ENCODE measurements around the gene DMRTC2.

DMRTC2 gene

DNA sequence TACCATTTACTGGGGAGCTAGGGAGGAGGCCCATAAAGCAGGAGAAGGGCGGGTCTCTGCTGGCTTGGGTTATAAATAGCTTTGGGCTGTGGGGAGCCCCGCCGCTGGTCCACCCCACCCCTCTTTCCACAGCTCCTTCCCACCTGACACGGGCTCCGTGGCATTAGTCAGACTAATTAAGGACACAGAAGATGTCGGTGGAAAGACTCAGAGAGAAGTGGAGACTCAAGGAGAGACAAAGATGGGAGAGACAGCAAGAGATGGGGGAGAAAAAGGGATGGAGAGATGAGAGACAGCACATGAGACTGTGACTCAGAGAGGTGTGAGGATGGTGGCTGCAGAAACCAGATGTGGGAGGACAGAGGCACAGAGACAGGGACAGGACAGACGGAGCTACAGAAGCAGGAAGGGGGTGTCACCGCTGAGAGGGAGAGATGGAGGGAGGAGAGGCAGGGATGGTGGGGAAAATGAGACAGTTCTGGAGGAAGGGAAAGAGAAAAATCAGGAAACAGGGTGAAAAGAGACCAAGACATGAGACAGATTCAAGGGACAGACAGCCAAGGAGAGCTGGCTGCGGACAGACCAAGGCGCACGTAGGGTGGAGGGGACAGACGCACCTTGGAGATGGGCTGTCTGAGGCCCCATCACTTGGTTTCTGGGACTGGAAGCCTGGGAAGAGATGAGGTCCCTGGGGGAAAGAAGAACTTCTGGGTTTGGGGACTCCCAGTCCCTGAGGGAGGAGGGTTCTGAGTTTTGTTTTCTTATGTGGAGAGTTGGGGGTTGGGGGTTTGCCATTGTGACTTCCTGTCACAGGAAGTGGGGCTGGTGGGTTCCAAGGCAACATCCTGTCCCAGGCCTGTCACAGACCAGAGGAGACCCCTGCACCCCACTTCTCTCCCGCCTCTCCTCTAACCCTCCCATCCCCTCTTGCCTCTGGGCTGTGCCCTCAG is 42.2 kb downstream of the DMRTC2 start:
- H3K4me3 ChIP-seq (ENCODE audit: control insufficient read depth, low read depth, low read length): no peak overlapping the region
- no peak for DNase-seq (ENCODE audit: low read depth)
- TF ChIP-seq, protein P1, sequence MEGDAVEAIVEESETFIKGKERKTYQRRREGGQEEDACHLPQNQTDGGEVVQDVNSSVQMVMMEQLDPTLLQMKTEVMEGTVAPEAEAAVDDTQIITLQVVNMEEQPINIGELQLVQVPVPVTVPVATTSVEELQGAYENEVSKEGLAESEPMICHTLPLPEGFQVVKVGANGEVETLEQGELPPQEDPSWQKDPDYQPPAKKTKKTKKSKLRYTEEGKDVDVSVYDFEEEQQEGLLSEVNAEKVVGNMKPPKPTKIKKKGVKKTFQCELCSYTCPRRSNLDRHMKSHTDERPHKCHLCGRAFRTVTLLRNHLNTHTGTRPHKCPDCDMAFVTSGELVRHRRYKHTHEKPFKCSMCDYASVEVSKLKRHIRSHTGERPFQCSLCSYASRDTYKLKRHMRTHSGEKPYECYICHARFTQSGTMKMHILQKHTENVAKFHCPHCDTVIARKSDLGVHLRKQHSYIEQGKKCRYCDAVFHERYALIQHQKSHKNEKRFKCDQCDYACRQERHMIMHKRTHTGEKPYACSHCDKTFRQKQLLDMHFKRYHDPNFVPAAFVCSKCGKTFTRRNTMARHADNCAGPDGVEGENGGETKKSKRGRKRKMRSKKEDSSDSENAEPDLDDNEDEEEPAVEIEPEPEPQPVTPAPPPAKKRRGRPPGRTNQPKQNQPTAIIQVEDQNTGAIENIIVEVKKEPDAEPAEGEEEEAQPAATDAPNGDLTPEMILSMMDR (IDR thresholded peaks at IDR 0.05; ENCODE audit: control insufficient read depth, insufficient read depth, low read depth, low read length, missing control alignments): no peak

DNA sequence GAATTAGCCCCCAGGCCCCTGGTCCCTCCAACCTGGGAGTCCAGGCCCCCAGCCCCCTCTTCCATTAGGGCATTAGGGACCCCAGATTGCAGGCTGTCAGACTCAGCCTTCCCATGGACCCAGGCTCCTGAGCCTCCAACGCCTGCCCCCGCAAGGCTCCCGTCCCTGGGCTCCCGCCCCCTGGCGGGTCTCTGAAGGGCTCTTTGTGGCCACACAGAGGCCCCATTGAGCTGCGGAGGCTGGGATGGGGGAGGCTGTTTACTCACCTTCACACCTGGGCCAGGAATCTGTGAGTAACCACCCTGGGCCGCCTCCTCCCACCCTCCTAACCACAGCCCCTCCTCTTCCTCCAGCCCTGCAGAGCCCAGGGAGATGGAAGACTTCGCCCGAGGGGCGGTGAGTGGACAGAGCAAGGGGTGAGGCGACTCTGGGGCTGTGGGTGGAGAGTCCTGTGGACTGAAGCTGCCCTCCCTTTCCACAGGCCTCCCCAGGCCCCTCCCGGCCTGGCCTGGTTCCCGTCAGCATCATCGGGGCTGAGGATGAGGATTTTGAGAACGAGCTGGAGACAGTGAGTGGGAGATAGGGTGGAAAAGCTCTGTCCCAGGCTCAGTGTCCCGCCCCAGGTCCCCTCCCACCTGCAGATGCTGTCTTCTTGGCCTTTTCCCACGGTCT is 43.0 kb downstream of the DMRTC2 start:
- TF ChIP-seq, protein P1 (IDR thresholded peaks at IDR 0.05; ENCODE audit: control insufficient read depth, insufficient read depth, low read depth, low read length, missing control alignments): no peak
- DNase-seq (ENCODE audit: low read depth): no peak
- no peak overlapping the region for H3K4me3 ChIP-seq (ENCODE audit: control insufficient read depth, low read depth, low read length)

DNA sequence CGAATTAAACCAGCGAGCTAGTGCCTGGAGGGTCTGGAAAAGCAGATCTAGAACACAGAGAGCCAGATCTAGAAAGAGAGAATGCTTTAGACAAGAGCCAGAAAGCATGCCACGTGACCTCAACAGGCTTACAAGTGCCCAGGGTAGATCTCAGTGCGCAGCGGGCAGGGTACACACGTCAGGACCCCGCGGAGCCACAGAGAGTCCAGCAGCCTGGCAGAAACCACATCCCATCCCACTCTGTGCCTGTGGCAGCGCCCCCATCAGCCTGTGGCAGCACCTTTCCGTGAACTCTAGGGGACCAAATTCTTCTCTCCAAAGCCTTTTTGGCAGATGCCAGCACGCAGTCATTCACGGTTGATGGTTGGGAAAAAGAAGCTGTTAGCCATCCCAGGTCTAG is 44.1 kb downstream of the DMRTC2 start:
- TF ChIP-seq, protein P1 (IDR thresholded peaks at IDR 0.05; ENCODE audit: control insufficient read depth, insufficient read depth, low read depth, low read length, missing control alignments): no peak
- no peak for DNase-seq (ENCODE audit: low read depth)
- no peak overlapping the region for H3K4me3 ChIP-seq (ENCODE audit: control insufficient read depth, low read depth, low read length)

DNA sequence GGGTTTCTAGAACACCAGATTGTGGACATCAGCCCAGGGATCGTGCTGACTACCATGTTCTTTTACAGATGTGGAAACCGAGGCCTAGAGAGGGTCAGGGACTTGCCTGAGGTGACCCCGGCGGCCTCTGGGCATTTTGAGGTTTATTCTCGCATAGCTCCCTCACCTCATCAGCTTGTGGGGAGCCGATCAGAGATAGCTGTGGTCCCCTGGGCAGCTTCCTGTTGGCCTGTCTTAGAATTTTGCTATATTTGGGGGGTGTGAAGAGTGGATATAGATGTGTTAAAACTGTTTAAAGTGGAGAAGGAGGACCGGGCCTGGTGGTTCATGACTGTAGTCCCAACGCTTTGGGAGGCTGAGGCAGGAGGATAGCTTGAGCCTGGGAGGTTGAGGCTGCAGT is 45.1 kb downstream of the DMRTC2 start:
- H3K4me3 ChIP-seq (ENCODE audit: control insufficient read depth, low read depth, low read length): no peak overlapping the region
- TF ChIP-seq, protein P1 (IDR thresholded peaks at IDR 0.05; ENCODE audit: control insufficient read depth, insufficient read depth, low read depth, low read length, missing control alignments): no peak
- no peak for DNase-seq (ENCODE audit: low read depth)

DNA sequence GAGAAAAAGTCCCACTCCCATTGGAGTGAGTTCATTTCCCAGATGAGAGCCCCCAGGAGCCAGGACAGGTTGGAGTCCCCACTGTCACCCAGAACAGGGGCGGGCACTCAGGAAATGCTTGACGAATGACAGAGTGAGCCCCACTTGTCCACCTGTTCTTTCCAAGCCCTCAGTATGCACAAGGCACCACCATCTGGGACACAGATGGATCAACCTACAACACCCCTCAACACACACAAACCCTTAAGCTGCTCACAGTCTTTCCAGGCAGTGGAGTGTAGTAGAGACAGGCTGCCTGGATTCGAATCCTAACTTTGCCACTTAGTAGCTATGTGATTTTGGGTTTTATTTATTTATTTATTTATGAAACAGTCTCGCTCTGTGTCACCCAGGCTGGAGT is 46.1 kb downstream of the DMRTC2 start:
- TF ChIP-seq, protein P1 (IDR thresholded peaks at IDR 0.05; ENCODE audit: control insufficient read depth, insufficient read depth, low read depth, low read length, missing control alignments): no peak
- DNase-seq (ENCODE audit: low read depth): no peak
- H3K4me3 ChIP-seq (ENCODE audit: control insufficient read depth, low read depth, low read length): no peak overlapping the region

DNA sequence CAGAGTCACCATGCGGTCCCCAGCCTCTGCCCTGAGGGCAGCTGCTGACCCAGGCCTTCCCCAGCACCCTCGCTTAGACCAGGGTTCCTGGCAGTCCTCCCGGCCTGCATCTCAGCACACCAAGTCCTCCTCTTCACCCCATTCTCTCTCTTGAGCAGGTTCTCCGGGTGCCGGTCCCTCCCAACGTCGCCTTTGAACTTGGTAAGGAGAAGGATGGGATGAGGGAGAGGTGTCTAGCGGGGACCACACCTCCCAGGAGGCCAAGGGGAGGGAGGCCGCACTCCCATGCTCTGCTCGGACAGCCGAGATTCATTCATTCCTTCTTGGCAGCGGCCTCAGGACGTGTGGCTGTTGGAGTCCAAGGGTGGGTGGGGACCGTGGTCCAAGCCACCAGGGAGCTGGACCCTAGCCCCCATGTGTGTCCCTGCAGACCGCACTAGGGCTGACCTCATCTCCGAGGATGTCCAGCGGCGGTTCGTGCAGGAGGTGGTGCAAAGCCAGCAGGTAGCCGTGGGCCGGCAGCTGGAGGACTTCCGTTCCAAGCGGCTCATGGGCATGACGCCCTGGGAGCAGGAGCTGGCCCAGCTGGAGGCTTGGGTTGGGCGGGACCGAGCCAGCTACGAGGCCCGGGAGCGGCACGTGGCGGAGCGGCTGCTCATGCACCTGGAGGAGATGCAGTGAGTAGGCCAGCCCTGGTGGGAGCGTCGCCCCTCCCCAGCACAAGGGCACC is 47.5 kb downstream of the DMRTC2 start:
- H3K4me3 ChIP-seq (ENCODE audit: control insufficient read depth, low read depth, low read length): no peak overlapping the region
- TF ChIP-seq, protein P1 (IDR thresholded peaks at IDR 0.05; ENCODE audit: control insufficient read depth, insufficient read depth, low read depth, low read length, missing control alignments): no peak
- no peak for DNase-seq (ENCODE audit: low read depth)
